GM19395 (cell line): ENCODE measurements around the gene ZFAND2A.
"Not testable (repeated sequence)": the region's sequence is repeated elsewhere in the genome, so short reads cannot be mapped to it uniquely, and the experiment has no call there.

Experiments used
- ATAC-seq: cut with Tn5 transposase; IDR thresholded peaks from one replicate; pipeline ENCODE4 v1.9.1; 2021; ENCODE audit warnings: mild to moderate bottlenecking, moderate library complexity; ENCODE audit not compliant: unreplicated experiment

ZFAND2A gene

DNA sequence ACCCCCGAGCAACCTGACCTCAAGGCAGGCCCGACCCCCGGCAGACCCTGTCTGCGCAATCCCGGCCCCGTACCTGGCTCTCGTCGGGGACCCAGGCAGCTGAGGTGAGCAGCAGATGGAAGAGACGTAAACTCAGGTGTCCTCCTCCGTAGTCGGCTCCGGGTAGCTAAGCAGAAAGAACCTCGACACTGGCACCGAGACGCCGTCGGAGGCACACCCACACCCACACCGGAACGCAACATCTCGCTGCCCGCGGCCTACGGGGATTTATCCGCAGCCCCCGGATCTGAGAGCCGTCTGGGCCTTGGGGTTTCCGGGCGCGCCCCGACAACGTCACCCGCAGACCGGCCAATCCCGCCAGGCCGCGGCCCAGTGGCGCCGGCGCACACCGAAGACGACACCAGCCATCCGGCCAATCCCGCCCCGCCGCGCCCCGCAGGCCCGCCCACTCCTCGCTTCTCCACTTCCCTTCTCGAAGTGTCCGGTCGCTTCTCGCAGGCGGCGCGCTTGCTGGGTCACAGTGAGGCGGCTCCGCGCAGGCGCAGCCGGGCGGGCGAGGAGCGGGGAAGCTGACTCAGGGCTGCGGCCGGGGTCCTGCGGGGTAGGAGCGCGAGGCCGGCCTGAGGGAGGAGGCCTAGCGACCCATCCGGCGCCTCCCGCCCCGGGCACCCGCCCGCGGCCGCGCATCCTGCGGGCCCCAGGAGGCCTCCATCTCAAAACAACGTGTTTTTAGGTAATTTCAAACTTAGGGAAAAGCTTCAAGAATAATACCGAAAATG is at the start of gene ZFAND2A:
Gene ZFAND2A (minus strand): TSS at position 306 of the 779 bp plus-strand sequence. CDS start 1,984 bp downstream, outside the sequence.
- peak; percentile 90 for ATAC-seq

DNA sequence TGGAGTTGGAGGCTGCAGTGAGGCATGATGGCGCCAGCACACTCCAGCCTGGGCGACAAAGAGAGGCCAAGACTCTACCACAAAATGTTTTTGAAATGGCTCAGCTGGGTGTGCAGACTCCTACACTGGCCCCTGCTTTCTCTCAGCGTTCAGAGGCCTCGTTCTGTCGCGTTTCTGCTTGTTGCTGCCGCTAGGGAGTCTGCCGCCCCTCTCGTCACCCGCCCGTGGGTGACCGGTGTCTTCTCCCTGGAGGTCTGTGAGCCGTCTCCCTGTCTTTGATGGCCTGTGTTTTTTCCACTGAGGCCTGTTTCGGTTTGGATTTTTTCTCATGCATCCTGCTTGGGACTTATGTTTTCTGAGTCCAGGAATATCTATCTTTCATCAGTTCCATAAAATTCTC is 49.1 kb upstream of the ZFAND2A start:
- no peak for ATAC-seq

DNA sequence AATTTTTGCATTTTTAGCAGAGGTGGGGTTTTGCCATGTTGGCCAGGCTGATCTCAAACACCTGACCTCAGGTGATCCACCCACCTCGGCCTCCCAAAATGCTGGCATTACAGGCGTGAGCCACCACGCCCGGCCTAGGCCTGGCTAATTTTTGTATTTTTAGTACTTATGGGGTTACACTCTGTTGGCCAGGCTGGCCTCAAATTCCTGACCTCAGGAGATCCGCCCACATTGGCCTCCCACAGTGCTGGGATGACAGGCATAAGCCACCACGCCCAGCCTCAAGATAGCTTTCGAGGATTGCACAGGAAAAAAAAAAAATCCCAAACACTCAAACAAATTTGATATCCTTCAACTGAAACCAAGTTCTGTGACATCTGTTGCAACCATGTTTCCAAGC is 45.7 kb upstream of the ZFAND2A start:
- ATAC-seq, result not testable (repeated sequence)

DNA sequence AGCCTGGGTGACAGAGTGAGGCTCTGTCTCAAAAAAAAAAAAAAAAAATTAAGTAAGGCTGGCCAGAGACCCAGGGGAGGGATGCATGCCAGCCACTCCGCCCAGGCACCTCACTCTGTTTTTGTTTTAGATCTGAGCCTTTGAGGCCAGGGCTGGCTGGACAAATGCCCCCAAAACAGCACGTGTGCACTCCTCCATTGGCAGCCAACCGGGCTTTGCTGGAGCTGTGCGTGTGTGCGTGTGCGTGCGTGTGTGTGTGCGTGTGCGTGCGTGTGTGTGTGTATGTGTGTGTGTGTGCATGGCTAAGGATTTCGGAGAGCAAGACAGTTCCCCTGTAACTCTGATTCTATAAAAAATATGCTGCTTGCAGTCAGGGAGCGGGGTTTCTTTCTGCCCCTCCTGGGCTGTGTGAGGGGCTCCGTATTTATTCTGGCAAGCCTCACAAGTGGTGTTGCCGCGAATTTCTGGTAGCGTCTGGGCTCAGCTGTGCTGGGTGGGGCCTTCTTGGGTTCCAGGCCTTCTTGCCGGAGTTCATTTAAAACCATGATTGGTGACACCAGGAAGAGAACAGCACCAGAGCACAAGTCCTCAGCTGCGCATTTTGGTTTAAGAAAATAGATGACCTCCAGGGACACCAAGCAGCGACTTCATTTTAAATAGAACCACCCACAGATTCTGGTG is 44.6 kb upstream of the ZFAND2A start:
- no peak for ATAC-seq

GRCh38 chr7:1202914-1203313 is 42.9 kb upstream of the ZFAND2A start:
- not testable (repeated sequence) for ATAC-seq

DNA sequence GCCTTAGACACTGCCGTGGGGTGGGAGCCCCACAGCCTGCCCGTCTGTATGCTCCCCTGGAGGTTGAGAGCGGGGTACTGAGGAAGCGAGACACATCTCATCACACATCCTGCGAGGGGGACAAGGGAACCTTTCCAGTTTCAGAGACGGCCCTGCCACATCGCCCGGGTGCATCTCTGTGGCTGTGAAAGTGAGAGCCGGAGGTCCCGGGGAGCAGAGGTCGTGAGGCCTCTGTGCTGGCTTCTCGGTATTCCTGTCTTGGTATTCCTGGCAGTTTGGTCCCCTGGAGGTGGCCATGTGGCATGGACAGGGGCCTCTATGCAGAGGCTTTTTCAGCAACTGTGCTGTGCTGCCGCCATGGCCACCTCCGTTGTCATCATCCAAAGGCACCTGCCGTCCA is 41.9 kb upstream of the ZFAND2A start:
- no peak for ATAC-seq

DNA sequence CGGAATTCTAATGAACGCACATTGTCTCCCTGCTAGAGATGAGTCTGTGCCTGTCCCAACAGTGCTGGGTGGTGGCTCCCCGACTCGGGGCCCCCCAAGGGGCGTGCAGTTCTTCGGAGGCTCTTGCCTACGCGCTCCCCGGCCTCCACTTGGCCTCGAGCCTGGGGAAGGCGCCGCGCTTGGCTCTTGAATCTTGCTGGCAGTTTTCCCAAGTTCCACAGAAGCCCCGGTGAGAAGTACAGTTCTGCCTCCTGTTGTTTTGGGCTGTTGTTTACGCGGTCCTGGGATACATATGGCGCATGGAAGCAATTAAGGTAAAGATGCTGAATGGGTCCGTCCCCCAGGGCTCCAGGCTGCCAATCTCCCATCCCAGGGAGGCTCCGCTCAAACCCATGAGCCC is 40.0 kb upstream of the ZFAND2A start:
- no peak for ATAC-seq

- ATAC-seq, result no peak
Observed at GRCh38 chr7:1197997-1198625, 38.1 kb upstream of the ZFAND2A start.

DNA sequence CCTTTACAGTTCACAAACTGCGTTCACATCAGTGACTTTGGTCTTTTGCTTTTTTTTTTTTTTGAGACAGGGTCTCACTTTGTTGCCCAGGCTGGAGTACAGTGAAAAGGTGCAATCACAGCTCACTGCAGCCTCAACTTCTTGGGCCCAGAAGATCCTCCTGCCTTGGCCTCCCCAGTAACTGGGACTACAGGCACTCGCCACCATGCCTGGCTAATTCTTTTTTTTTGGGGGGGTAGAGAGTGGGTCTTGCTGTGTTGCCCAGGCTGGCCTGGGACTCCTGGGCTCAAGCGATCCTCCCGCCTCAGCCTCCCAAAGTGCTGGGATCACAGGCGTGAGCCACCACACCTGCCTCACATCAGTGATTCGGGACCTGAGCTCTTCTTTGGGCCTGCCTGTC is 37.0 kb upstream of the ZFAND2A start:
- ATAC-seq, result no peak

DNA sequence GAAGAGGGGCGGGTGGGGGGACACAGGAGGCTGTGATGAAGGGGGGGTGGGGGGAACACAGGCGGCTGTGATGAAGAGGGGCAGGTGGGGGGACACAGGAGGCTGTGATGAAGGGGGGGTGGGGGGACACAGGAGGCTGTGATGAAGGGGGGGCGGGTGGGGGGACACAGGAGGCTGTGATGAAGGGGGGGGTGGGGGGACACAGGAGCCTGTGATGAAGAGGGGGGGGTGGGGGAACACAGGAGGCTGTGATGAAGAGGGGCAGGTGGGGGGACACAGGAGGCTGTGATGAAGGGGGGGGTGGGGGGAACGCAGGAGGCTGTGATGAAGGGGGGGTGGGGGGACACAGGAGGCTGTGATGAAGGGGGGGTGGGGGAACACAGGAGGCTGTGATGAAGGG is 36.4 kb upstream of the ZFAND2A start:
- ATAC-seq, result not testable (repeated sequence)

DNA sequence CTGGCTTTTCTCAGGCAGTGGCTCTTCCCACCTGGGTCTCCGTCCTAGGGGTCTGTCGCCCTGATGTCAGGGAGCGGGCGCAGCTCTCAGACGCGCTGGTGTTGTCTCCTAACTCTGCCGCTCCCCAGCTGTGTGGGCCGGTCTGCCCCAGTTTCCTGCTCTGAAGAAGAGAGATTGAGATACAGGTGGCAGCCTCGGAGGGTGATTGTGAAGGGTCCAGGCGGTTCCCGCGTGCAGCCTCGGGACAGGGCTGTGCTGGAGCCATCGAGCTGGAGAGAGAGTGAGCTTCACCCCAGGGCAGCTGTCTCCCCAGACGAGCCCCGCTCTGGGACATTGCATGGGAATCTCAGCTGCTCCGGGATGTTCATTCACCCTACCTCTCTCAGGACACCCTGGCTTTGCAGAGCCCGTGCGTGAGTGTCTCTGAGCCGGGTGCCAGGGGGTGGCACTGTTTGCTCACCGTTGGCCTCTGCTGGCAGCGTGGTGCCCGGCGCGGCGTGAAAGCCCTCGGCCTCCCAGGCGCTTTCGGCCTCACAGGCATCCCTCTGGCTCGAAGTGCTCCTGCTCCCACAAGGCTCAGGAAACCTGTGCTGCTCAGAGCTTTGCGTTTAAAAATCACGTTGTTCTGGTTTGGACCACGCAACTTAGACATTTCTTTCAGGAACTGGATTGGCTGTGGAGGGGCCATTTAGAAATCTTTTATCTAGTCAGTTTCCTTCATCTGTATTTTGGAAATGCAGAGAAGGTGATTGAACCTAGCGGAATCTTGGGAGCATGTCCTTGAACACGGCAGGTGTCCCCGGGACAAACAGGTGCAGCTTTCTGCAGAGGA is 33.8 kb upstream of the ZFAND2A start:
- no peak for ATAC-seq

GRCh38 chr7:1192171-1192676 is 32.2 kb upstream of the ZFAND2A start:
- ATAC-seq, result no peak

DNA sequence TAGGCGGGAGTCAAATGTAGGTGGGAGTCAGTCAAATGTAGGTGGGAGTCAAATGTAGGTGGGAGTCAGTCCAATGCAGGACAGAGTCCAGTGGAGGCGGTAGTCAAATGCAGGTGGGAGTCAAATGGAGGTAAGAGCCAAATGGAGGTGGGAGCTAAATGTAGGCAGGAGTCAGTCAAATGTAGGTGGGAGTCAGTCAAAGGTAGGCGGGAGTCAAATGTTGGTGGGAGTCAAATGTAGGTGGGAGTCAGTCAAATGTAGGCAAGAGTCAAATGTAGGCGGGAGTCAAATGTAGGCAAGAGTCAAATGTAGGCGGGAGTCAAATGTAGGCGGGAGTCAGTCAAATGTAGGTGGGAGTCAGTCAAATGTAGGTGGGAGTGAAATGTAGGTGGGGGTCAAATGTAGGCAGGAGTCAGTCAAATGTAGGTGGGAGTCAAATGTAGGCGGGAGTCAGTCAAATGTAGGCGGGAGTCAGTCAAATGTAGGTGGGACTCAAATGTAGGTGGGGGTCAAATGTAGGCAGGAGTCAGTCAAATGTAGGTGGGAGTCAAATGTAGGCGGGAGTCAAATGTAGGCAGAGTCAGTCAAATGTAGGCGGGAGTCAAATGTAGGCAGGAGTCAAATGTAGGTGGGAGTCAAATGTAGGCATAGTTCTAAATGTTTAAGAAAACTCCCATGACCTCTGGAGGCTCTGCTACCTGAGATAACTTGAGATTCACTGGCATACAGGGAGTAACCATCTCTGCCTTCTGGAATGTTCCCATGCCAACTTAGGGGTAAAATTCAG is 30.2 kb upstream of the ZFAND2A start:
- no peak for ATAC-seq

DNA sequence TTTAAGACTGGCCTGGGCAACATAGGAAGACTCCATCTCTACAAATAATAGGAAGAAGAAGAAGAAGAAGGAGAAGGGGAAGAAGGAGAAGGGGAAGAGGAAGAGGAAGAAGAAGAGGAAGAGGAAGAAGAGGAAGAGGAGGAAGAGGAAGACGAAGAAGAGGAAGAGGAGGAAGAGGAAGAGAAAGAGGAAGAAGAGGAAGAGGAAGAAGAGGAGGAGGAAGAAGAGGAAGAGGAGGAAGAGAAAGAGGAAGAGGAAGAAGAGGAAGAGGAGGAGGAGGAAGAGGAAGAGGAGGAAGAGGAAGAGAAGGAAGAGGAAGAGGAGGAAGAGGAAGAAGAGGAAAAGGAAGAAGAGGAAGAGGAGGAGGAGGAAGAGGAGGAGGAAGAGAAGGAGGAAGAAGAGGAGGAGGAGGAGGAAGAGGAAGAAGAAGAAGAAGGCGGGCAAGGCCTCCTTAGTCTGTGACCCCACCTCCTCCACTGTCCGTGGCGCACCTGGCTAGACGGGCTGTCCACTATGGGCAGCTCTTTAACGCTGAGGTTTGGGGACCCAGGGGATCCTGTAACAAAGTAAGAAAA is 28.8 kb upstream of the ZFAND2A start:
- ATAC-seq, result no peak

DNA sequence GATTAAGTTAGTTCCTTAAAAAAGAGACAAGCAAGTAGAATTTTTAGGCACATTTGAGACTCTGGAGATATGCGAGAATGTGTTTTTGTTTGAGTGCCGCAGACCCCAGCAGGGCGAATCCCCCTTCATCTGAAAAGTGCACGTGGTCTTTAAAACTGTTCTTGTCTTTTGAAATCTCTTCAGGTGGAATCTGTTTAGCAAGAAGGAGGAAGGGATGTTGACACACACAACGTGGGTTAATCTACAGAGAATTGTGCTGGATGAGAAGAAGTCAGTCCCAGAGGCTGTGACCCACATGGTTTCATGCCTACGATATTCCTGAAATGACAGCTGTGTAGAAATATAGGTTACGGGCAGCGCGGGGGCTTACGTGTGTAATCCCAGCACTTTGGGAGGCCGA is 27.1 kb upstream of the ZFAND2A start:
- no peak for ATAC-seq

DNA sequence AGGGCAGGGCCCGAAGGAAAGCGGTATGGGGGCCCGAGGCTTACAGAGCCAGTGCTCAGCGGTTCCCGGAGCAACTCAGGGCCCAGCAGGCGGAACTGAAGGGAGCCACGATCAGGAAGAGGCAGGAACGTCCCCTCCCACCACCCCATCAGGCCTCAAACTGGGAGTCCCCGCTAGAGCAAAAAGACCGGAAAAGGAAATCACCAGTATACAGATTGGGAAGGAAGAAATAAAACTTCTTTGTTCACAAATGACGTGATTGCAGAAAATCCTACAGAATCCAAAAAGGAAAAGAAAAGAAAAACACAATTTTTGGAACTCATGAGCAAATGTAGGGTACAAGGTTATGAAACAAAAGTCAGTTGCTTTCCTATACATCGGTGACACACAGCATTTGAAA is 21.6 kb upstream of the ZFAND2A start:
- ATAC-seq, result no peak

GRCh38 chr7:1181031-1181430 is 21.0 kb upstream of the ZFAND2A start:
- ATAC-seq, result no peak

DNA sequence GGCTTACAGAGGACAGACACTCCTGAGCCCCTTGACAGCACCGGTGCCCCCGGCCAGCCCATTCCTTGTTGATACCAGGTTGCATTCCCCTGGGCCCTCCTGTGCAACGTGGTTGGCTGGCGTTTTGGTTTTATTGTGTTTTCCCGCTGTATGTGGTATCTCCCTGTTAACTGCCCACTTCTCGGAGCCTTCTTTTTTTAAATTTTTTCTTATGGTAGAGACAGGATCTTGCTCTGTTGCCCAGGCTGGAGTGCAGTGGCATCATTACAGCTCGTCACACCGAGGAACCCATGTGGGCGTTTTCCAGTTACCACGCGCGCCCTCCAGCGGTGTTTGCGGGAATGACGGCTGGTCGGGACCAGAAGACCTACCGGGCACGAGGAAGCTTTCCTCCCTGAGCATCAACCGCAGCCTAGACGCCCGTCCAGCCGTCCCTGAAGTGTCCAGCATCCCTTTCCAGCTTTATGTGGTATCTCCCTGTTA is 16.9 kb upstream of the ZFAND2A start:
- no peak for ATAC-seq

DNA sequence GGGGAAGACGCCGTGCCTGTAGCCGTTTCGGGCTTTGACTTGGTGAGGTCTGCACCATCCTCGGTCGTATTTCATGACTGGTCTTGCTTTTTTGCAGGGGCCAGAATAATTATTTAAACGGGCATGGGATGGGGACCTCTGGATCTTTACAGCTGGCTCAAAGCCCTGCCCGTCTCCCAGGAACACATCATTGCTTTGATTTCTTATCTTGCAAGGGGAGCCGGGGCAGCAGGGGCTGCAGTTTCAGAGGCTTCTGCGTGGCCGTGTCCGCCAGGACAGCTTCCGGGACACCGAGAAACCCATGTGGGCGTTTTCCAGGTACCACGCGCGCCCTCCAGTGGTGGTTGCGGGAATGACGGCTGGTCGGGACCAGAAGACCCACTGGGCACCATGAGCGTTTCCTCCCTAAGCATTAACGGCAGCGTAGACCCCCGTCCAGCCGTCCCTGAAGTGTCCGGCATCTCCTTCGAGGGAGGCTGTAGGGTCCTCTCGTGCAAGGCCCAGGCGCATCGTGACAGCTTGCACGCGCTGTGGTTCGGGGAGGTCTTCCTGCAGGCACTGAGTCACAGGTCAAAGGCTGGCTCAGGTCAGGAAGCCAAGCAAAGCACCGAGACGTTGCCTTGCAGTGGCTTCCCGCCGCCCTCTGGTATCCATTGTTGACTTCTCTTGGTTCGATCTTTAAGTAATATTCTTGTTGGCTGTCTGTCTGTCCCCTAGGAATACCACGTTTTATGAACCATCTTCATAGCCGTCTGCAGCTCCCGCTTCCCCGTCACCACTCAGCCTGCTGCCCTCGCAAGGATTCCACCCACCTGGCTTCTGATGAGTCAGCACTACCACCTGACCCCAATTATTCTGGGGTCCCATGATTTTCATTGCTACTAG is 16.2 kb upstream of the ZFAND2A start:
- peak; percentile 73 for ATAC-seq
